ENCODE data around the gene SCG5. TPM values are rescaled to one million over a fixed set of nuclear protein-coding genes. Genes with fewer than 3 reads are reported as not detected.
"Not testable (repeated sequence)": the region's sequence is repeated elsewhere in the genome, so short reads cannot be mapped to it uniquely, and the experiment has no call there.

Gene SCG5
- polyA plus RNA-seq, 1 donor (not counting 4 experiments of a cell fraction or from before 2014, with no cell fraction given), result 15.8 TPM

GRCh38 chr15:32614712-32615050, 26.8 kb upstream of the SCG5 start:
- Histone ChIP-seq H3K79me2 (ENCODE audit: control insufficient read depth, insufficient read depth, low read length) (peaks cover 31% of the 10 kb centered on the region), H3K27ac (ENCODE audit: control insufficient read depth, insufficient read depth, low read length) (peak overlapping the region; percentile 73), H3K9ac (ENCODE audit: control insufficient read depth, extremely low read depth, insufficient read depth, low read length) (peak overlapping the region; percentile 76), H3K4me2 (ENCODE audit: control insufficient read depth, extremely low read depth, insufficient read depth, low read depth, low read length) (peak overlapping the region; percentile 54), H3K4me3 (ENCODE audit: control insufficient read depth in 2 of 3, extremely low read depth in 1 of 3, insufficient read depth in 2 of 3, low read depth in 1 of 3, low read length in 3 of 3) (peak overlapping the region; percentile 58 to 71 (median 63)), H2AFZ (ENCODE audit: control insufficient read depth, low read length) (peak overlapping the region; percentile 76)
- H3K4me1 ChIP-seq (ENCODE audit: control insufficient read depth, extremely low read depth, insufficient read depth, low read length); DNase-seq (ENCODE audit: low read depth, low spot score); H3K36me3 ChIP-seq (ENCODE audit: control insufficient read depth in 2 of 2, extremely low read depth in 1 of 2, insufficient read depth in 2 of 2, low read length in 2 of 2); dilution Hi-C loops (cut with MboI; ENCODE audit: extremely low pct_ligation_motif_present, low sequenced_read_pairs); FAIRE-seq; H3K27me3 ChIP-seq (ENCODE audit: control insufficient read depth, extremely low read depth, insufficient read depth, low read length); H4K20me1 ChIP-seq (ENCODE audit: control insufficient read depth, extremely low read depth, insufficient read depth, low read length); H3K9me1 ChIP-seq (ENCODE audit: control insufficient read depth, extremely low read depth, insufficient read depth, low read length); H3K9me3 ChIP-seq (ENCODE audit: control insufficient read depth, low read depth, low read length): not testable (repeated sequence)

- H2AFZ ChIP-seq (ENCODE audit: control insufficient read depth, low read length), result peak within 1 kb of the TSS; percentile 88
- peak within 1 kb of the TSS; percentile 73 for H3K27ac ChIP-seq (ENCODE audit: control insufficient read depth, insufficient read depth, low read length)
- H3K4me1 ChIP-seq (ENCODE audit: control insufficient read depth, extremely low read depth, insufficient read depth, low read length); H3K27me3 ChIP-seq (ENCODE audit: control insufficient read depth, extremely low read depth, insufficient read depth, low read length); H3K9me3 ChIP-seq (ENCODE audit: control insufficient read depth, low read depth, low read length); H3K36me3 ChIP-seq (ENCODE audit: control insufficient read depth in 2 of 2, extremely low read depth in 1 of 2, insufficient read depth in 2 of 2, low read length in 2 of 2); H3K9me1 ChIP-seq (ENCODE audit: control insufficient read depth, extremely low read depth, insufficient read depth, low read length); H4K20me1 ChIP-seq (ENCODE audit: control insufficient read depth, extremely low read depth, insufficient read depth, low read length); dilution Hi-C loops (cut with MboI; ENCODE audit: extremely low pct_ligation_motif_present, low sequenced_read_pairs); FAIRE-seq: not testable (repeated sequence)
- H3K4me3 ChIP-seq (ENCODE audit: control insufficient read depth in 2 of 3, extremely low read depth in 1 of 3, insufficient read depth in 2 of 3, low read depth in 1 of 3, low read length in 3 of 3), result peak within 1 kb of the TSS; percentile 58 to 84 (median 71)
- DNase-seq (ENCODE audit: low read depth, low spot score), result peak; percentile 52
- peak within 1 kb of the TSS; percentile 69 for H3K4me2 ChIP-seq (ENCODE audit: control insufficient read depth, extremely low read depth, insufficient read depth, low read depth, low read length)
- peak within 1 kb of the TSS; percentile 82 for H3K9ac ChIP-seq (ENCODE audit: control insufficient read depth, extremely low read depth, insufficient read depth, low read length)
- H3K79me2 ChIP-seq (ENCODE audit: control insufficient read depth, insufficient read depth, low read length), result peaks cover 34% of the 10 kb centered on the region
Measured at GRCh38 chr15:32615051-32615870, 26.2 kb upstream of the SCG5 start, which contains the start of gene ARHGAP11A. Gene ARHGAP11A, plus strand, starts transcription at chr15:32615504. Its CDS starts 708 bp downstream, at chr15:32616212.

GRCh38 chr15:32615871-32616426, 25.6 kb upstream of the SCG5 start:
- dilution Hi-C loops (cut with MboI; ENCODE audit: extremely low pct_ligation_motif_present, low sequenced_read_pairs); DNase-seq (ENCODE audit: low read depth, low spot score); H3K36me3 ChIP-seq (ENCODE audit: control insufficient read depth in 2 of 2, extremely low read depth in 1 of 2, insufficient read depth in 2 of 2, low read length in 2 of 2); H3K9me3 ChIP-seq (ENCODE audit: control insufficient read depth, low read depth, low read length); H3K27me3 ChIP-seq (ENCODE audit: control insufficient read depth, extremely low read depth, insufficient read depth, low read length); FAIRE-seq; H4K20me1 ChIP-seq (ENCODE audit: control insufficient read depth, extremely low read depth, insufficient read depth, low read length); H3K4me1 ChIP-seq (ENCODE audit: control insufficient read depth, extremely low read depth, insufficient read depth, low read length); H3K9me1 ChIP-seq (ENCODE audit: control insufficient read depth, extremely low read depth, insufficient read depth, low read length): not testable (repeated sequence)
- Histone ChIP-seq H2AFZ (ENCODE audit: control insufficient read depth, low read length) (peak overlapping the region; percentile 88), H3K27ac (ENCODE audit: control insufficient read depth, insufficient read depth, low read length) (peak overlapping the region; percentile 68), H3K9ac (ENCODE audit: control insufficient read depth, extremely low read depth, insufficient read depth, low read length) (peak overlapping the region; percentile 82), H3K4me2 (ENCODE audit: control insufficient read depth, extremely low read depth, insufficient read depth, low read depth, low read length) (peak overlapping the region; percentile 69), H3K79me2 (ENCODE audit: control insufficient read depth, insufficient read depth, low read length) (peaks cover 35% of the 10 kb centered on the region), H3K4me3 (ENCODE audit: control insufficient read depth in 2 of 3, extremely low read depth in 1 of 3, insufficient read depth in 2 of 3, low read depth in 1 of 3, low read length in 3 of 3) (peak overlapping the region; percentile 58 to 84 (median 71))
